GM21515 (cell line): ENCODE results near the gene OR6K6.

Experiments used
- ATAC-seq: cut with Tn5 transposase; IDR thresholded peaks from one replicate; pipeline ENCODE4 v1.9.1; 2021; ENCODE audit not compliant: unreplicated experiment

The OR6K6 gene

DNA sequence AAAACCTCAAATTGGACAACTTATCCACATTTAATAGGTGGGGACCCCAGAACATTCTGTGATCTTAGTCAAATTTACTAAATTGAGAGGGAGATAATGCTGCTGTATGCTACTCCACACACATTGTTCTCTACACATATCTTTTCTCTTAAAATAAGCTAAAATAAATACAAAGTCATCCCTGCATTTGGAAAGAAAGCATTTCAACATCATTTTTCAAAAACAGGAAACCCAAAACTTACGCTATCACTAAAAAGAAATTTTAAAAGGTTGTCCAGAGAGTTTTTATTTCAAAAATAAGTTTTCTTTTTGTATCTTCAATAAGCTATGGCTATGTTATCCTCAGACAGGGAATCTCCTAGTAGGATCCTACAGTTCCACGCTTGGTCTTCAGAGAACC lies 46.0 kb downstream of the OR6K6 start:
- ATAC-seq: no peak

DNA sequence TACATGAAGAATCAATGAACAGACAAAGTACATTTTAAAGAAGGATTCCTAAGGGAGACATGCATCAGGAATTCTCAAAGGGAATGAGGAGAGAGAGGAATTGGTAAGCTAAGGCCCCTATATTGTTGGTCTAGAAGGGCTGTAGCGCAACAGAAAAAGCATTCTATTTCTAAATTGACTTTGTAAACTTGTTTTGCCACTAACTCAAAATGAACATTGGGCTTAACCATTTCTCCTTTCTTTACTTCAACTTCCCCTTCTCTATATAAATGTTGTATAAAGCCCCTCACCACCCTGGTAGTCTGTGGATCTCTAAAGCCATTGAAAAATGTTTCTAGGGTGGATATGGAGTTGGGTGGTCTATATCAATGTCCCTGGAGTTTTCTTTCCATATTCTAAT lies 46.9 kb downstream of the OR6K6 start:
- ATAC-seq: no peak

DNA sequence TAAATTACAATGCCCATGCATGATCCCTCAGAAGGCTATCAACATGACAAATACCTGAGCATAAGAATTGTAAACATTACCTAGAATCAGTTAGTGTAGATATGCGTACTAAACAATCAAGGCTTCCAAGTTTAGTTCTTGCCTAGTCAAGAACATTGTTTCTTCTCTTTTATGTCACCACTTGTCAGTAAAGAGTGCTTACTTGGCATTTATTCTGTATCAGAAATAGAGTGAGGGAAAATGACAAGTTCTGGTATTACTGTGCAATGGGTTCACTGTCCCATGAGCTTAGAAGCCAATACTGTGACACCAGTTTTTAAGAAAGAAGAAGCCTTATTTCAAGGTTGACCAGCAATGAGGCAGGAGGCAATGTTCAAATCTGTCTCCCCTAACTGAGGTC lies 49.2 kb downstream of the OR6K6 start:
- ATAC-seq: no peak
